Measurements from ENCODE around the gene PRH1.

Gene PRH1

GRCh38 chr12:10842862-10843261, 41.2 kb downstream of the PRH1 start:
- H3K27me3 ChIP-seq (ENCODE audit: insufficient read depth, low read length) = no peaks in the 10 kb centered on the region
- H3K4me3 ChIP-seq (ENCODE audit: low read depth, low read length) = no peak overlapping the region
- no peaks in the 10 kb centered on the region for H3K4me1 ChIP-seq (ENCODE audit: control insufficient read depth, insufficient read depth, low read length, unreplicated experiment)
- no peaks in the 10 kb centered on the region for H3K79me2 ChIP-seq (ENCODE audit: control insufficient read depth, insufficient read depth, low read length, unreplicated experiment)
- H3K27ac ChIP-seq (ENCODE audit: low read depth, low read length) = no peak overlapping the region
- H2AFZ ChIP-seq (ENCODE audit: low read length, unreplicated experiment) = no peak overlapping the region
- no peaks in the 10 kb centered on the region for H3K36me3 ChIP-seq (ENCODE audit: insufficient read depth, low read length)

GRCh38 chr12:10838461-10838860, 45.6 kb downstream of the PRH1 start:
- H3K36me3 ChIP-seq (ENCODE audit: insufficient read depth, low read length) = no peaks in the 10 kb centered on the region

More at GRCh38 chr12:10838461-10838860, 45.6 kb downstream of the PRH1 start:
- Histone ChIP-seq H3K4me1 (ENCODE audit: control insufficient read depth, insufficient read depth, low read length, unreplicated experiment) (no peaks in the 10 kb centered on the region), H3K79me2 (ENCODE audit: control insufficient read depth, insufficient read depth, low read length, unreplicated experiment) (no peaks in the 10 kb centered on the region), H2AFZ (ENCODE audit: low read length, unreplicated experiment) (no peak overlapping the region), H3K4me3 (ENCODE audit: low read depth, low read length) (no peak overlapping the region), H3K27me3 (ENCODE audit: insufficient read depth, low read length) (no peaks in the 10 kb centered on the region), H3K27ac (ENCODE audit: low read depth, low read length) (no peak overlapping the region)

All from ACC112 (cell line).